Measurements from ENCODE around the gene BHLHE23.

BHLHE23 gene

DNA sequence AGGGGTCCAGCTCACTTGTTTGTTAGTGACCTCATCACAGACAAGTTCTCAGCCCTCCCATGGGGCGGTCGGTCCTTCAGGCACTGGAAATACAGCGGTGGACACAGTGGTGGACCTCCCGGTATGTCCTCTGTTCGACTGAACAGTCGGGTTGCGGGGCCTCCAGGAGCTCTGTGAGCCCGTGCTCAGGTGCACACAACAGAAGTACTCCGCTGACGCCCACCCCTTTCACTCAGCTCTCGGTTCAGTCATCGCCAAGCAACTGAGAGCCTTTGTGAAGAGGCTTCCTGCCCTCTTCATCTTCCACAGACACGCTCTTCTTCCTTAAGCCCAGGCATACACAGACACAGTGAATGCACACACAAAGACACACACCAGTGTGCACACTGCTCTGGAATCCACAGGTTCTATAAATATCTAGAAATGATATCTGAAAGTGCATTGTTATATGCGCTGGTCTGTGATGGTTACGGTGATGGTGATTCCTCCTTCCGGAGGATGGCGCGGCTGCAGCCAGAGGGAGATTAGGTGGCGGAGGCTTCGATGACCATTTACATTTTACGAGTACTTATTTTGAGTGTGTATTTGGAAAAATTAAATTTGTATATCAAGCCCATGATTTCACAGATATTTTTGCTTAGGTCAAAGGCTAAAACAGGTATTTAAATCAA is 46.8 kb upstream of the BHLHE23 start:
- H3K4me3 ChIP-seq (ENCODE audit: insufficient read depth in 1 of 2, low read depth in 1 of 2, low read length in 2 of 2): no peak overlapping the region
- H3K79me1 ChIP-seq (replicated peaks; ENCODE audit: low read length, poor library complexity, severe bottlenecking): no peaks in the 10 kb centered on the region
- H2AK5ac ChIP-seq (ENCODE audit: low read length, severe bottlenecking): no peak overlapping the region
- H4K8ac ChIP-seq (ENCODE audit: low read length): no peak overlapping the region
- H3K9me3 ChIP-seq (ENCODE audit: control insufficient read depth, low read length): no peaks in the 10 kb centered on the region
- WGBS: 85% methylated on average over 18 of the region's 21 CpGs
- no peak for DNase-seq
- no peak overlapping the region for H3K23ac ChIP-seq (ENCODE audit: low read length in 2 of 2)
- H3K4me1 ChIP-seq (ENCODE audit: control insufficient read depth, insufficient read depth, low read depth, low read length): peaks cover 5% of the 10 kb centered on the region
- no peak overlapping the region for H3K9ac ChIP-seq (ENCODE audit: low read length)
- H2BK120ac ChIP-seq (ENCODE audit: low read depth, low read length): no peak overlapping the region
- no peaks in the 10 kb centered on the region for H3K36me3 ChIP-seq (ENCODE audit: control insufficient read depth in 1 of 2, insufficient read depth in 2 of 2, low read depth in 1 of 2, low read length in 2 of 2)
- H3K18ac ChIP-seq (ENCODE audit: low read depth in 1 of 2, low read length in 2 of 2): no peak overlapping the region
- H3K27ac ChIP-seq (ENCODE audit: low read length, poor library complexity, severe bottlenecking): no peak overlapping the region
- no peak overlapping the region for H2BK15ac ChIP-seq (ENCODE audit: low read depth, poor library complexity, severe bottlenecking)
- H3K14ac ChIP-seq (ENCODE audit: low read length in 2 of 2): no peak overlapping the region
- H2AFZ ChIP-seq (ENCODE audit: low read depth, low read length): no peak overlapping the region
- H2BK5ac ChIP-seq (ENCODE audit: low read depth, low read length, poor library complexity, severe bottlenecking): no peak overlapping the region
- no peak overlapping the region for H3K4me2 ChIP-seq (ENCODE audit: low read length, poor library complexity, severe bottlenecking)
- no peak overlapping the region for H3K4ac ChIP-seq (ENCODE audit: low read depth in 1 of 2, low read length in 2 of 2)
- H2BK12ac ChIP-seq (ENCODE audit: low read length in 2 of 2): no peak overlapping the region
- no peak overlapping the region for H4K91ac ChIP-seq (ENCODE audit: low read length)
- H3K27me3 ChIP-seq (ENCODE audit: control insufficient read depth in 1 of 2, insufficient read depth in 1 of 2, low read length in 2 of 2): peaks cover 30 to 63% of the 10 kb centered on the region in 2 experiments

DNA sequence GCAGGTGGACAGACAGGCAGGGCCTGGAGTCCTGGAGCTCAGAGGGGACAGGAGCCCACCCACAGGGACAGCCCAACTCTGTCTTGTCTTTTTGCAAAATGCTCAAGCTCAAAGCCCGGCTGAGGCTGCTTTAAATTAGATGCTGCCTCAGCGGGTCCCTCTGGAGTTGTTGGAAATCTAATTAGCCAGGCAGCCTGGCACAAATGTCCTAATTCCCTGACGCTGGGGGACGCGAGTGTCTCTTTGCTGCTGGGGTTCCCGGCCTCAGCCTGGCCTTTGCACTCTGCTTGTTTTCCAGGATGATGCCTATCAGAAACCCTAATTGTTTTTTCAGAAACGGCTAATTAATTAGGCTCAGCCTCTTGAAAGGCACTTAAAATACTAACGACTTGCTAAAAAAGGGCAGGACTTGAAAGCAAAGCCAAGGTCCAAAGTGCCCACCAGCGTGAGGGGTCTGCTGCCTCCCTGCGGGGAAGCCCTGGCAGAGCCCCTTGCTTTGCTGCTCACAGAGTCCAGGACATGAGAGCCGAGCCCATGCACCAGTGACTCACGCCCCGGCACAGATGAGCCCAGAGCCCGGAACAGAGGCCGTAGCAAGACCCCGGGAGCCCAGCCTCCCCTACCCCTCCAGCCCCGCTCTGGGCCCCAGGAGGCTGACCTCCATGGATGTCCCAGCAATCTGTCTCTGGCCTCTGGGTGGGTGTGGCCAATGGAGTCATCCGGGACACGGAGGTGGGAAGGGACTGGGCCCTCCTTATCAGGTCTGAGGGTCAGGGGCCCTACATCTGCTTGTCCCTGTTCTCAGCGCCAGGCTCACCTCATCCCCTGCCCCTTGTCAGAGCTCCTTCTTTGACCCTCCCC is 46.0 kb upstream of the BHLHE23 start:
- Histone ChIP-seq H2AFZ (ENCODE audit: low read depth, low read length) (no peak overlapping the region), H3K9ac (ENCODE audit: low read length) (no peak overlapping the region)
- 55% methylated on average over 19 of the region's 20 CpGs for WGBS

DNA sequence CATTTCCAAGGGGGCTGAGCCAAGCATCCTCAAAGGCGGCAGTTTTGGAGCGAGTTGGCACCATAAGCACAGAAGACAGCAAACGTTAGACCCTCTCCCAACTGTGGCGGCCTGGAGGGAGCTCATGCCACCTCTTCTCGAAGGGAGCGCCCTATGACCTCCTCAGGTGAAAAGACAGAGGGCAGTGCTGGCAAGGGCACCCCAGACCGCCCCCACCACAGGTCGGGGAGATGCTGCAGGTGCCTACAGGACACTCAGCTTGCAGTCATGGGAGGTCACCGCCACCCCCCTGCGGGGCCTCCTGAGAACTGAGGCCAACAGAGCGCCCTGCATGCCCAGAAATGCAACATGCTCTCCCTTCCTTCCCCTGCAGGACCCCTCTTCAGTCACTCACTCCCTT is 45.1 kb upstream of the BHLHE23 start:
- no peak overlapping the region for H3K4ac ChIP-seq (ENCODE audit: low read depth in 1 of 2, low read length in 2 of 2)
- WGBS: 82% methylated on average over 11 of the region's 11 CpGs
- no peak overlapping the region for H2BK12ac ChIP-seq (ENCODE audit: low read length in 2 of 2)

More for the DNA sequence above, 46.0 kb upstream of the BHLHE23 start:
- H4K91ac ChIP-seq (ENCODE audit: low read length): no peak overlapping the region
- no peak overlapping the region for H2AK5ac ChIP-seq (ENCODE audit: low read length, severe bottlenecking)
- no peak overlapping the region for H4K8ac ChIP-seq (ENCODE audit: low read length)
- H3K4me3 ChIP-seq (ENCODE audit: insufficient read depth in 1 of 2, low read depth in 1 of 2, low read length in 2 of 2): no peak overlapping the region
- no peak overlapping the region for H2BK120ac ChIP-seq (ENCODE audit: low read depth, low read length)
- no peak overlapping the region for H2BK15ac ChIP-seq (ENCODE audit: low read depth, poor library complexity, severe bottlenecking)
- H3K23ac ChIP-seq (ENCODE audit: low read length in 2 of 2): no peak overlapping the region
- no peak overlapping the region for H3K27ac ChIP-seq (ENCODE audit: low read length, poor library complexity, severe bottlenecking)
- H3K14ac ChIP-seq (ENCODE audit: low read length in 2 of 2): no peak overlapping the region
- no peaks in the 10 kb centered on the region for H3K36me3 ChIP-seq (ENCODE audit: control insufficient read depth in 1 of 2, insufficient read depth in 2 of 2, low read depth in 1 of 2, low read length in 2 of 2)
- peaks cover 26 to 56% of the 10 kb centered on the region in 2 experiments for H3K27me3 ChIP-seq (ENCODE audit: control insufficient read depth in 1 of 2, insufficient read depth in 1 of 2, low read length in 2 of 2)
- no peak overlapping the region for H2BK12ac ChIP-seq (ENCODE audit: low read length in 2 of 2)
- H3K4ac ChIP-seq (ENCODE audit: low read depth in 1 of 2, low read length in 2 of 2): no peak overlapping the region
- no peaks in the 10 kb centered on the region for H3K9me3 ChIP-seq (ENCODE audit: control insufficient read depth, low read length)
- H3K18ac ChIP-seq (ENCODE audit: low read depth in 1 of 2, low read length in 2 of 2): no peak overlapping the region
- H2BK5ac ChIP-seq (ENCODE audit: low read depth, low read length, poor library complexity, severe bottlenecking): no peak overlapping the region
- peaks cover 5% of the 10 kb centered on the region for H3K4me1 ChIP-seq (ENCODE audit: control insufficient read depth, insufficient read depth, low read depth, low read length)
- DNase-seq: no peak
- H3K79me1 ChIP-seq (replicated peaks; ENCODE audit: low read length, poor library complexity, severe bottlenecking): no peaks in the 10 kb centered on the region
- no peak overlapping the region for H3K4me2 ChIP-seq (ENCODE audit: low read length, poor library complexity, severe bottlenecking)

GRCh38 chr20:63051186-63051860 is 44.6 kb upstream of the BHLHE23 start:
- H2BK120ac ChIP-seq (ENCODE audit: low read depth, low read length): no peak overlapping the region
- H2BK15ac ChIP-seq (ENCODE audit: low read depth, poor library complexity, severe bottlenecking): no peak overlapping the region
- no peak overlapping the region for H3K9ac ChIP-seq (ENCODE audit: low read length)
- H2BK5ac ChIP-seq (ENCODE audit: low read depth, low read length, poor library complexity, severe bottlenecking): no peak overlapping the region
- no peak overlapping the region for H3K4me3 ChIP-seq (ENCODE audit: insufficient read depth in 1 of 2, low read depth in 1 of 2, low read length in 2 of 2)
- no peak overlapping the region for H4K8ac ChIP-seq (ENCODE audit: low read length)
- WGBS: 78% methylated on average over 13 of the region's 13 CpGs
- H3K4me1 ChIP-seq (ENCODE audit: control insufficient read depth, insufficient read depth, low read depth, low read length): peaks cover 2% of the 10 kb centered on the region
- no peaks in the 10 kb centered on the region for H3K79me1 ChIP-seq (replicated peaks; ENCODE audit: low read length, poor library complexity, severe bottlenecking)
- no peak overlapping the region for H2AFZ ChIP-seq (ENCODE audit: low read depth, low read length)
- H3K27me3 ChIP-seq (ENCODE audit: control insufficient read depth in 1 of 2, insufficient read depth in 1 of 2, low read length in 2 of 2): peaks cover 29 to 58% of the 10 kb centered on the region in 2 experiments
- H2AK5ac ChIP-seq (ENCODE audit: low read length, severe bottlenecking): no peak overlapping the region
- H3K36me3 ChIP-seq (ENCODE audit: control insufficient read depth in 1 of 2, insufficient read depth in 2 of 2, low read depth in 1 of 2, low read length in 2 of 2): no peaks in the 10 kb centered on the region
- H3K4ac ChIP-seq (ENCODE audit: low read depth in 1 of 2, low read length in 2 of 2): no peak overlapping the region
- no peak overlapping the region for H3K27ac ChIP-seq (ENCODE audit: low read length, poor library complexity, severe bottlenecking)
- H3K14ac ChIP-seq (ENCODE audit: low read length in 2 of 2): no peak overlapping the region
- H4K91ac ChIP-seq (ENCODE audit: low read length): no peak overlapping the region
- H3K23ac ChIP-seq (ENCODE audit: low read length in 2 of 2): no peak overlapping the region
- H3K18ac ChIP-seq (ENCODE audit: low read depth in 1 of 2, low read length in 2 of 2): no peak overlapping the region
- H3K9me3 ChIP-seq (ENCODE audit: control insufficient read depth, low read length): no peaks in the 10 kb centered on the region
- no peak overlapping the region for H2BK12ac ChIP-seq (ENCODE audit: low read length in 2 of 2)
- DNase-seq: no peak
- H3K4me2 ChIP-seq (ENCODE audit: low read length, poor library complexity, severe bottlenecking): no peak overlapping the region

More for the DNA sequence above, 45.1 kb upstream of the BHLHE23 start:
- H2AK5ac ChIP-seq (ENCODE audit: low read length, severe bottlenecking): no peak overlapping the region
- no peak overlapping the region for H4K91ac ChIP-seq (ENCODE audit: low read length)
- H3K36me3 ChIP-seq (ENCODE audit: control insufficient read depth in 1 of 2, insufficient read depth in 2 of 2, low read depth in 1 of 2, low read length in 2 of 2): no peaks in the 10 kb centered on the region
- no peak overlapping the region for H3K18ac ChIP-seq (ENCODE audit: low read depth in 1 of 2, low read length in 2 of 2)
- H3K9me3 ChIP-seq (ENCODE audit: control insufficient read depth, low read length): no peaks in the 10 kb centered on the region
- peaks cover 28 to 56% of the 10 kb centered on the region in 2 experiments for H3K27me3 ChIP-seq (ENCODE audit: control insufficient read depth in 1 of 2, insufficient read depth in 1 of 2, low read length in 2 of 2)
- no peak for DNase-seq
- H3K79me1 ChIP-seq (replicated peaks; ENCODE audit: low read length, poor library complexity, severe bottlenecking): no peaks in the 10 kb centered on the region
- H3K27ac ChIP-seq (ENCODE audit: low read length, poor library complexity, severe bottlenecking): no peak overlapping the region
- H4K8ac ChIP-seq (ENCODE audit: low read length): no peak overlapping the region
- H3K9ac ChIP-seq (ENCODE audit: low read length): no peak overlapping the region
- no peak overlapping the region for H3K14ac ChIP-seq (ENCODE audit: low read length in 2 of 2)
- no peak overlapping the region for H2BK5ac ChIP-seq (ENCODE audit: low read depth, low read length, poor library complexity, severe bottlenecking)
- no peak overlapping the region for H3K4me3 ChIP-seq (ENCODE audit: insufficient read depth in 1 of 2, low read depth in 1 of 2, low read length in 2 of 2)
- H3K4me2 ChIP-seq (ENCODE audit: low read length, poor library complexity, severe bottlenecking): no peak overlapping the region
- no peak overlapping the region for H2AFZ ChIP-seq (ENCODE audit: low read depth, low read length)
- peaks cover 5% of the 10 kb centered on the region for H3K4me1 ChIP-seq (ENCODE audit: control insufficient read depth, insufficient read depth, low read depth, low read length)
- no peak overlapping the region for H2BK120ac ChIP-seq (ENCODE audit: low read depth, low read length)
- no peak overlapping the region for H3K23ac ChIP-seq (ENCODE audit: low read length in 2 of 2)
- no peak overlapping the region for H2BK15ac ChIP-seq (ENCODE audit: low read depth, poor library complexity, severe bottlenecking)
